Muscle of leg (tissue), 11 donors: Measurements from ENCODE around the gene PRELID3B. TPM values are rescaled to one million over a fixed set of nuclear protein-coding genes. Genes with fewer than 3 reads are reported as not detected.
A peak's percentile ranks its signal among the peaks of the same experiment; 100 is the strongest.
"Not testable (repeated sequence)": the region's sequence is repeated elsewhere in the genome, so short reads cannot be mapped to it uniquely, and the experiment has no call there.

Experiments
- DNase-seq: peaks from one replicate; pipeline ENCODE4 v3.0.0; 2013
- H3K27ac ChIP-seq: one replicate; pipeline ENCODE4 v1.5.1; 2013; ENCODE audit warnings: mild to moderate bottlenecking, low read length, control low read depth
- H3K27me3 ChIP-seq: one replicate; pipeline ENCODE4 v1.6.1; 2013; ENCODE audit warnings: low read length; ENCODE audit not compliant: control insufficient read depth, insufficient read depth
- H3K36me3 ChIP-seq: one replicate; pipeline ENCODE4 v1.6.1; 2013; ENCODE audit warnings: low read length; ENCODE audit not compliant: control insufficient read depth, insufficient read depth
- H3K4me1 ChIP-seq: one replicate; pipeline ENCODE4 v1.6.1; 2013; ENCODE audit warnings: low read length; ENCODE audit not compliant: control insufficient read depth, insufficient read depth
- H3K4me3 ChIP-seq: one replicate; pipeline ENCODE4 v1.5.1; 2013; ENCODE audit warnings: low read length, control low read depth
- H3K9me3 ChIP-seq: replicated peaks from 2 replicates; pipeline ENCODE4 v1.6.1; 2013; ENCODE audit warnings: low read depth, low read length; ENCODE audit not compliant: control insufficient read depth
- WGBS: methylation state at CpG from one replicate; pipeline ENCODE4 v1.1.5; 2013; ENCODE audit warnings: missing lambda C conversion rate; ENCODE audit not compliant: insufficient coverage; 5-methylcytosine and 5-hydroxymethylcytosine counted together
- polyA plus RNA-seq, 8 donors: library from polyadenylated mRNA; unstranded; fragments of 120-200 nt; gene quantifications; one replicate each; pipeline versions ENCODE4 v1.2.1 to v1.2.3, GENCODE V29; 2013; ENCODE audit warnings: inconsistent platforms in 1 of 8, low replicate concordance in 1 of 8; ENCODE audit not compliant: insufficient read length in 8 of 8, insufficient read depth in 1 of 8
- total RNA-seq: library from RNA; stranded (reverse); fragments of 120-200 nt; gene quantifications from one replicate; pipeline ENCODE4 v1.2.4, GENCODE V29; 2013

Gene PRELID3B
- total and polyA plus RNA-seq, 9 donors: 39.3 to 52.8 (median 49.8) TPM

- not testable (repeated sequence) for H3K9me3 ChIP-seq, H3K4me3 ChIP-seq, H3K27me3 ChIP-seq, H3K27ac ChIP-seq, DNase-seq
- H3K36me3 ChIP-seq: peaks cover 20% of the 10 kb centered on the region
- H3K4me1 ChIP-seq: peaks cover 18% of the 10 kb centered on the region
- 75% methylated on average over 4 of the region's 16 CpGs for WGBS
Observed at GRCh38 chr20:59041487-59041886, 1.1 kb downstream of the PRELID3B start.

DNA sequence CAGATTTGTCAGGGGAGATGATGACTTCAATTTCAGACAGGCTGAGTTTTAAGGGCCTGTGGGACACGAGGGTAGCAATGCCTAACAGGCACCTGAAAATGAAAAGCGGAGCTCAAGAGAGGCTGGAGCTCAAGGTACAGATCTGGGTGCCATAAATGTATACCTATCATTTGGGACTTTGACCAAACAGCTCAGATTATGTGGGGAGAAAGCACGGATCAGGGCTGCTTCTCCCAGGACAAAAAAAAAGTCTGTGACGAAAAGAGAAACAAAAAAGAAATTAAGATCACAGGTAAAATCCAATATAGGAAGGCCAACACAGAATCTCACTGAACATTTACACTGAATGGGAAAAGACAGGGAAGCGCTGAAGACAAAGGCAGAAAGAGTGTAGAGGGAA, 1.9 kb downstream of the PRELID3B start:
- Histone ChIP-seq H3K4me1 (peaks cover 18% of the 10 kb centered on the region), H3K36me3 (peaks cover 28% of the 10 kb centered on the region), H3K27me3 (no peaks in the 10 kb centered on the region), H3K9me3 (no peaks in the 10 kb centered on the region), H3K4me3 (no peak overlapping the region), H3K27ac (no peak overlapping the region)
- DNase-seq: no peak
- WGBS: 79% methylated on average over 3 of the region's 5 CpGs

- H3K36me3 ChIP-seq: peaks cover 34% of the 10 kb centered on the region
- no peak overlapping the region for H3K4me3 ChIP-seq
- no peak overlapping the region for H3K27ac ChIP-seq
- no peak for DNase-seq
- no peaks in the 10 kb centered on the region for H3K9me3 ChIP-seq
- H3K27me3 ChIP-seq: no peaks in the 10 kb centered on the region
- WGBS: no CpG with 5 or more reads among the region's 1 CpG
- peaks cover 18% of the 10 kb centered on the region for H3K4me1 ChIP-seq
Observed at GRCh38 chr20:59039233-59039632, 3.4 kb downstream of the PRELID3B start.

- H3K4me1 ChIP-seq: peaks cover 16% of the 10 kb centered on the region
- H3K27ac ChIP-seq: no peak overlapping the region
- H3K4me3 ChIP-seq: no peak overlapping the region
- H3K9me3 ChIP-seq: no peaks in the 10 kb centered on the region
- no peak for DNase-seq
- H3K27me3 ChIP-seq: no peaks in the 10 kb centered on the region
- peaks cover 34% of the 10 kb centered on the region for H3K36me3 ChIP-seq
- 84% methylated on average over 9 of the region's 12 CpGs for WGBS
Observed at GRCh38 chr20:59037386-59037785, 5.2 kb downstream of the PRELID3B start.

DNA sequence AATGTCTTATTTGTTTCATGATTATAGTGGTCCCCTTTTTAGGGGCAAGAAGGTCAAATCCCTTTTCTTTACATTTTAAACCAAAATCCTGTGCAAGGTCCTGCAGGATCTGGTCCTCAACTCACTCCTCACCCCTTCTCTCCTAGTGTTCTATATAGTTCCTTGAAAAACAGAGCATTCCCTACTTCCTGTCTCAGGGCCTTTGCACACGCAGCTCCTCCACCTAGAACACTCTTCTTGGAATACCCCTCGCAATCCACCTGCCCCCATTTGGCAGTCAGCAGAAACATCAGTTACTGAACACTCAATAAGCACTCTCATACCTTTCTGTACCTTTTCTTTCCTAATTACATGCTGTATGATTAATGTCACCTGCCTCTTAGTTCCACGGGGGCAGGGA, 7.2 kb downstream of the PRELID3B start:
- peaks cover 27% of the 10 kb centered on the region for H3K36me3 ChIP-seq
- no peaks in the 10 kb centered on the region for H3K9me3 ChIP-seq
- DNase-seq: no peak
- H3K27ac ChIP-seq: no peak overlapping the region
- H3K4me3 ChIP-seq: no peak overlapping the region
- H3K4me1 ChIP-seq: peaks cover 12% of the 10 kb centered on the region
- 93% methylated on average over 3 of the region's 3 CpGs for WGBS
- H3K27me3 ChIP-seq: no peaks in the 10 kb centered on the region

GRCh38 chr20:59033616-59034165, 8.9 kb downstream of the PRELID3B start:
- Histone ChIP-seq H3K4me1 (peaks cover 14% of the 10 kb centered on the region), H3K4me3 (no peak overlapping the region), H3K36me3 (peaks cover 35% of the 10 kb centered on the region), H3K27ac (no peak overlapping the region), H3K27me3 (no peaks in the 10 kb centered on the region), H3K9me3 (no peaks in the 10 kb centered on the region)
- no peak for DNase-seq
- 83% methylated on average over 2 of the region's 2 CpGs for WGBS

- DNase-seq: no peak
- no CpG with 5 or more reads among the region's 1 CpG for WGBS
- Histone ChIP-seq H3K36me3 (peaks cover 36% of the 10 kb centered on the region), H3K4me3 (peak overlapping the region; percentile 79), H3K27me3 (no peaks in the 10 kb centered on the region), H3K9me3 (no peaks in the 10 kb centered on the region), H3K4me1 (peaks cover 14% of the 10 kb centered on the region), H3K27ac (peak overlapping the region; percentile 90)
Observed at GRCh38 chr20:59033093-59033492, 9.5 kb downstream of the PRELID3B start.

GRCh38 chr20:59032713-59033059, 9.9 kb downstream of the PRELID3B start:
- Histone ChIP-seq H3K4me1 (peaks cover 14% of the 10 kb centered on the region), H3K27me3 (no peaks in the 10 kb centered on the region), H3K36me3 (peaks cover 34% of the 10 kb centered on the region), H3K4me3 (peak overlapping the region; percentile 79), H3K27ac (peak overlapping the region; percentile 90), H3K9me3 (no peaks in the 10 kb centered on the region)
- DNase-seq: no peak
- WGBS: under 1% methylated on average over 10 of the region's 13 CpGs

GRCh38 chr20:59032023-59032712, 10.4 kb downstream of the PRELID3B start, which contains the start of gene ATP5F1E:
ATP5F1E (minus strand) TSS chr20:59032335; CDS start chr20:59032251, 84 bp downstream.
- H3K36me3 ChIP-seq: peaks cover 33% of the 10 kb centered on the region
- H3K4me1 ChIP-seq: peaks cover 14% of the 10 kb centered on the region
- under 1% methylated on average over 86 of the region's 86 CpGs for WGBS
- peak within 1 kb of the TSS; percentile 87 for H3K4me3 ChIP-seq
- no peaks in the 10 kb centered on the region for H3K27me3 ChIP-seq
- peak; percentile 98 for DNase-seq
- H3K9me3 ChIP-seq: no peaks in the 10 kb centered on the region
- H3K27ac ChIP-seq: peak within 1 kb of the TSS; percentile 90

GRCh38 chr20:59031564-59032022, 11.0 kb downstream of the PRELID3B start:
- Histone ChIP-seq H3K27ac (peak overlapping the region; percentile 86), H3K9me3 (no peaks in the 10 kb centered on the region), H3K4me3 (peak overlapping the region; percentile 87), H3K27me3 (no peaks in the 10 kb centered on the region), H3K4me1 (peaks cover 14% of the 10 kb centered on the region), H3K36me3 (peaks cover 32% of the 10 kb centered on the region)
- no peak for DNase-seq
- WGBS: 19% methylated on average over 7 of the region's 13 CpGs
